Effector memory CD4-positive, alpha-beta T cell (primary cell): ENCODE data around the gene CTAG1A.
"Not testable (repeated sequence)": the region's sequence is repeated elsewhere in the genome, so short reads cannot be mapped to it uniquely, and the experiment has no call there.

Experiments
- DNase-seq, 3 donors: peaks; one replicate each; pipeline ENCODE4 v3.0.0-alpha.2; 2020
- H3K27ac ChIP-seq: 2 replicates; pipeline ENCODE4 v1.7.0; 2013; ENCODE audit warnings: mild to moderate bottlenecking, low read length, moderate library complexity; ENCODE audit not compliant: insufficient read depth, poor library complexity, severe bottlenecking
- H3K27me3 ChIP-seq: replicated peaks from 2 replicates; pipeline ENCODE4 v1.7.0; 2013; ENCODE audit warnings: mild to moderate bottlenecking, low read length; ENCODE audit not compliant: insufficient read depth, control insufficient read depth, poor library complexity, severe bottlenecking
- H3K36me3 ChIP-seq: 2 replicates; pipeline ENCODE4 v1.7.0; 2013; ENCODE audit warnings: mild to moderate bottlenecking, low read length, moderate library complexity; ENCODE audit not compliant: control insufficient read depth, insufficient read depth
- H3K4me1 ChIP-seq: 2 replicates; pipeline ENCODE4 v1.7.0; 2013; ENCODE audit warnings: low read length, mild to moderate bottlenecking; ENCODE audit not compliant: control insufficient read depth, insufficient read depth, poor library complexity, severe bottlenecking
- H3K4me3 ChIP-seq: 2 replicates; pipeline ENCODE4 v1.7.0; 2013; ENCODE audit warnings: low read length, low read depth, mild to moderate bottlenecking; ENCODE audit not compliant: insufficient read depth, poor library complexity, severe bottlenecking
- H3K9me3 ChIP-seq: 2 replicates; pipeline ENCODE4 v1.7.0; 2013; ENCODE audit warnings: mild to moderate bottlenecking, low read length, moderate library complexity; ENCODE audit not compliant: control insufficient read depth

Gene CTAG1A

GRCh38 chrX:154608823-154609222 is 23.9 kb downstream of the CTAG1A start:
- H3K4me3 ChIP-seq, H3K27ac ChIP-seq, DNase-seq, H3K9me3 ChIP-seq, H3K36me3 ChIP-seq, H3K4me1 ChIP-seq, H3K27me3 ChIP-seq: not testable (repeated sequence)

DNA sequence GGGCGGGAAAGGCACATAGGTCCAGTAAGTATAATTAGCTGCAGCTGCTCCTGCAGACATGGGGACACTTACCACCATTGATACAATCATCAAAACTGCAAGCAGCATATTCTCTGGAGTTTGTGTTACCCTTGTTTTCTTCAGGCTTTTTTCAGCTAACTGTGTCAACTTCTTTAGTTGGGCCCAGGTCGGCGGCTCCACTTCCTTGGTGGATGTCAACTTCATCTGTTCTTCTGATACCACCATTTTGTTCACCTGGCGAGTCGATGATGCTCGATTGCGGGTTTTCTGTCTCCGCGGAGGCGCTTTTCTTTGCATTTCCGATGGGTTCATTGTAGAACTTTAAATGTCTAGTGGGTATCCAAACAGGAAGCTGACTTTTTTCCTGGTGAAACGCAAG is 26.2 kb downstream of the CTAG1A start:
- not testable (repeated sequence) for H3K9me3 ChIP-seq, DNase-seq, H3K36me3 ChIP-seq, H3K4me3 ChIP-seq, H3K27me3 ChIP-seq, H3K27ac ChIP-seq, H3K4me1 ChIP-seq

DNA sequence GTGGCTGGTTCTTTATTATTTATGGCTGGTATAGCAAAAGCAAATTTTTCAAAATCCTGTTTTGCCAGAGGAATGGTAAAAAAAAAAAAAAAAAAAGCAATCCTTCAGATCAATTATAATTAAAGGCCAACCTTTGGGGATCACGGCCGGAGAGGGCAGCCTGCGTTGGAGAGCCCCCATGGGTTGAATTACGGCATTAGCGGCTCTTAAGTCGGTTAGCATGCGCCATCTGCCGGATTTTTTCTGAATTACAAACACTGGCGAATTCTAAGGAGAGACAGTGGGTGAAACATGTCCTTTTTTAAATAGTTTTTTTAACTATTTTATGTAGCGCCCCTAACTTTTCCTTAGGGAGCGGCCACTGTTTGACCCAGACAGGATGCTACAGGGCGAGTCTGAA is 28.7 kb downstream of the CTAG1A start:
- H3K27me3 ChIP-seq, H3K27ac ChIP-seq, H3K9me3 ChIP-seq, DNase-seq, H3K36me3 ChIP-seq, H3K4me1 ChIP-seq, H3K4me3 ChIP-seq: not testable (repeated sequence)

DNA sequence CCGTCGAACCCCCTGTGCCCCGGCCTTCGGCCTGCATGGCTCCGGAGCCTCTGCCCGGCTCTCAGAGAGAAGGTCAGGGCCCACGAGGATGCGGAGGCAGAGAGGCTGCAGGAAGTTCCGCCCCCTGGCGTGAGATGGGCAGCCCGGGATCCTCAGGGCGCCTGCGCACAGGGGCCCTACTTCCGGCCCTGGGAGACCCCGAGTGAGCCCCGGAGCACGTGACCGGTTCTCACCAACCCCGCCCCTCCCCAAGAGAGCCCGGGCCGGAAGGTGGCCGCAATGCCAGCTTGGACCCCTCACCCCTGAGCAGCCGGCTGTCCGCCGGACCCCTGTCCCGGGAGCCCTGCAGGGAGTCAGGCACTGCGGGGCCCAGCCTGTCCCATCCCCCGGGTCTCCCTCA is 34.2 kb downstream of the CTAG1A start, which contains the start of gene CTAG1B:
TSS of gene CTAG1B (minus strand) at position 101 of the 400 bp plus-strand sequence. CDS start at position 37, 64 bp downstream.
- H3K4me1 ChIP-seq, H3K36me3 ChIP-seq, H3K27ac ChIP-seq, DNase-seq, H3K9me3 ChIP-seq, H3K4me3 ChIP-seq, H3K27me3 ChIP-seq: not testable (repeated sequence)

DNA sequence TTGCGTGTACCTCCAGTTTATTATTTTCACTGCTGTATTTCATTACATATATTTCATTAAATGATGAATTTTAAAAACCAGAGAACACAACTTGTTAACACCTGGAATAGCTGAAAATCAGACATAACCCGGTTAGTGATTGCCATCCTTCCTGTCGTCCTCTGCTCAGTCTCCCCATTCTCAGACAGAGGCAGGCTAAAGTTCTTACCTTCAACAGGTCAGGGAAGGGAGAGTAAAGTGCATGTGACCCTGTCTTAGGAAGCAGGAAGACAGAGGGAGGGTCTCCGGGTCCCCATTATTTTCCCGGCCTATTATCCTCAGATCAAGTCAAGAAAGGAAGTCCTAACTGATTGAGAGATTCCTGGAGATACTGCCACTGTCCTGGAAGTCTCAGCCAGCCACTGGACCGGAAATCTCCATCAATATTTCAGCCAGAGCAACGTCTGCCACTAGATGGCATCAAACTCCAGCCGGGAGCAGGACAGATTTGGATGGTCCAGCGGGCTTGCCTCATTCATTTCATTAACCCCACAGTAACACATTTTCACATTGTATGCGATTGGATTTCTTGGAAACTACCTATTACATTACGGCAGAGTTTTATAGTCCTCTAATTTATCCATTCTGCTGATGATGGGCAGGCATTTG is 36.0 kb downstream of the CTAG1A start:
- H3K36me3 ChIP-seq, H3K27me3 ChIP-seq, H3K27ac ChIP-seq, H3K4me3 ChIP-seq, H3K9me3 ChIP-seq, H3K4me1 ChIP-seq, DNase-seq: not testable (repeated sequence)

GRCh38 chrX:154628960-154629359 is 44.0 kb downstream of the CTAG1A start:
- not testable (repeated sequence) for H3K4me1 ChIP-seq

GRCh38 chrX:154630949-154631348 is 46.0 kb downstream of the CTAG1A start:
- not testable (repeated sequence) for H3K4me3 ChIP-seq, H3K36me3 ChIP-seq, DNase-seq, H3K27ac ChIP-seq, H3K4me1 ChIP-seq, H3K27me3 ChIP-seq, H3K9me3 ChIP-seq

More at GRCh38 chrX:154628960-154629359, 44.0 kb downstream of the CTAG1A start:
- not testable (repeated sequence) for DNase-seq, H3K36me3 ChIP-seq, H3K9me3 ChIP-seq, H3K27ac ChIP-seq, H3K27me3 ChIP-seq, H3K4me3 ChIP-seq

DNA sequence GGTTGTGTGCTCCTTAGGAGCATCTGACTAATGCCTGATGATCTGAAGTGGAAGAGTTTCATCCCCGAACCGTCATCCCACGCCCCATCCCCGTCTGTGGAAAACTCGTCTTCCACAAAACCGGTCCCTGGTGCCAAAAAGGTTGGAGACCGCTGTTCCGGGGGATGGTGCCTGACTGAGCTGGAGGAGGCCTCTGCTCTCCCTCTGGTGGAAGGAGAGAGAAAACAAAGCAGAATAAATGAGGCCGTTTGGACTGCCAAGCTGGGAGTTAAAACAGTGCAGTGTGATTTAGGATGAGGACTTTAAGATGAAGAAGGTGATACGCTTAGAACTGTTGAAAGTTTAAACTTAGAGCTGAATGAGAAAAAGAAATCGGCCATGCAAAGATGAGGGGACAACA is 48.7 kb downstream of the CTAG1A start:
- H3K4me1 ChIP-seq, DNase-seq, H3K4me3 ChIP-seq, H3K27ac ChIP-seq, H3K36me3 ChIP-seq, H3K9me3 ChIP-seq, H3K27me3 ChIP-seq: not testable (repeated sequence)
